Neuronal stem cell (in vitro differentiated cells): ENCODE results near the gene KLF4. TPM values are rescaled to one million over a fixed set of nuclear protein-coding genes. Genes with fewer than 3 reads are reported as not detected.

ENCODE experiments used
- DNase-seq: peaks from one replicate; pipeline ENCODE4 v3.0.0-alpha.2; 2013; ENCODE audit warnings: low spot score
- H2AFZ ChIP-seq: one replicate; pipeline ENCODE4 v1.6.1; 2013; ENCODE audit warnings: mild to moderate bottlenecking, low read length, inconsistent platforms
- H2AK5ac ChIP-seq: 2 replicates; pipeline ENCODE4 v1.6.1; 2013; ENCODE audit warnings: low read depth, mild to moderate bottlenecking, inconsistent platforms, low read length, moderate library complexity, mixed read lengths
- H2BK120ac ChIP-seq: 2 replicates; pipeline ENCODE4 v1.6.1; 2013; ENCODE audit warnings: low read depth, mild to moderate bottlenecking, inconsistent platforms, low read length, moderate library complexity, mixed read lengths
- H2BK12ac ChIP-seq: one replicate; pipeline ENCODE4 v1.6.1; 2013; ENCODE audit warnings: low read length, inconsistent platforms
- H2BK15ac ChIP-seq: 2 replicates; pipeline ENCODE4 v1.6.1; 2013; ENCODE audit warnings: mild to moderate bottlenecking, low read length, inconsistent platforms, mixed read lengths
- H2BK5ac ChIP-seq: one replicate; pipeline ENCODE4 v1.6.1; 2013; ENCODE audit warnings: inconsistent platforms, mild to moderate bottlenecking, low read length, moderate library complexity
- H3K14ac ChIP-seq: one replicate; pipeline ENCODE4 v1.6.1; 2013; ENCODE audit warnings: low read length, inconsistent platforms
- H3K18ac ChIP-seq: 2 replicates; pipeline ENCODE4 v1.6.1; 2013; ENCODE audit warnings: low read length, inconsistent platforms
- H3K23ac ChIP-seq: 2 replicates; pipeline ENCODE4 v1.6.1; 2013; ENCODE audit warnings: low read depth, mild to moderate bottlenecking, mixed read lengths, low read length, inconsistent platforms; ENCODE audit not compliant: poor library complexity
- H3K27ac ChIP-seq: replicated peaks from 3 replicates; pipeline ENCODE4 v1.5.1; 2013; ENCODE audit warnings: low read length, inconsistent platforms
- H3K27me3 ChIP-seq, 3 experiments: 2 replicates each; pipeline ENCODE4 v1.6.1; 2013; ENCODE audit warnings: low read length in 3 of 3, mild to moderate bottlenecking in 2 of 3, inconsistent platforms in 1 of 3, low read depth in 1 of 3, mixed read lengths in 1 of 3, moderate library complexity in 1 of 3; ENCODE audit not compliant: control insufficient read depth in 3 of 3, insufficient read depth in 3 of 3
- H3K36me3 ChIP-seq, 2 donors: replicated peaks in 1 of 2; 2 replicates each; pipeline ENCODE4 v1.6.1; 2013; ENCODE audit warnings: low read length in 2 of 2; ENCODE audit not compliant: control insufficient read depth in 2 of 2, insufficient read depth in 2 of 2
- H3K4ac ChIP-seq: 2 replicates; pipeline ENCODE4 v1.6.1; 2013; ENCODE audit warnings: inconsistent platforms, mild to moderate bottlenecking, low read length, moderate library complexity
- H3K4me1 ChIP-seq, 2 donors: 1 replicate in 1 of 2; 2 replicates in 1 of 2; pipeline ENCODE4 v1.6.1; 2013; ENCODE audit warnings: low read length in 2 of 2, low read depth in 1 of 2; ENCODE audit not compliant: control insufficient read depth in 2 of 2, insufficient read depth in 1 of 2
- H3K4me2 ChIP-seq: one replicate; pipeline ENCODE4 v1.6.1; 2013; ENCODE audit warnings: mild to moderate bottlenecking, low read length, inconsistent platforms; ENCODE audit not compliant: insufficient read depth, poor library complexity, severe bottlenecking
- H3K4me3 ChIP-seq, 2 donors: 2 replicates each; pipeline ENCODE4 v1.5.1; 2013; ENCODE audit warnings: low read length in 2 of 2, mild to moderate bottlenecking in 2 of 2, inconsistent platforms in 1 of 2, moderate library complexity in 1 of 2
- H3K79me1 ChIP-seq: one replicate; pipeline ENCODE4 v1.6.1; 2013; ENCODE audit warnings: low read depth, mild to moderate bottlenecking, inconsistent platforms, low read length, moderate library complexity
- H3K9ac ChIP-seq: one replicate; pipeline ENCODE4 v1.6.1; 2013; ENCODE audit warnings: mild to moderate bottlenecking, low read depth, low read length, inconsistent platforms; ENCODE audit not compliant: poor library complexity
- H3K9me3 ChIP-seq, 2 donors: replicated peaks in 1 of 2; 2 replicates each; pipeline versions ENCODE3 to v1.6.1; 2013; ENCODE audit warnings: low read length in 2 of 2, mild to moderate bottlenecking in 2 of 2, inconsistent platforms in 1 of 2, low read depth in 1 of 2, mixed read lengths in 1 of 2, moderate library complexity in 1 of 2; ENCODE audit not compliant: control insufficient read depth in 2 of 2, insufficient read depth in 1 of 2
- H4K8ac ChIP-seq: one replicate; pipeline ENCODE4 v1.6.1; 2013; ENCODE audit warnings: low read depth, mild to moderate bottlenecking, inconsistent platforms, low read length, moderate library complexity
- H4K91ac ChIP-seq: one replicate; pipeline ENCODE4 v1.6.1; 2013; ENCODE audit warnings: low read length, low read depth, mild to moderate bottlenecking, inconsistent platforms; ENCODE audit not compliant: poor library complexity
- WGBS, 2 donors: extraction: QIAGEN DNeasy Blood & Tissue Kit; methylation state at CpG; one replicate each; pipeline ENCODE4 v1.1.7; 2013; ENCODE audit warnings: missing lambda C conversion rate in 2 of 2, mixed read lengths in 1 of 2; ENCODE audit not compliant: insufficient read length in 2 of 2, insufficient replicate concordance in 1 of 2; ENCODE audit errors: extremely low coverage in 2 of 2; 5-methylcytosine and 5-hydroxymethylcytosine counted together
- small RNA-seq: library from polyadenylated mRNA; stranded (forward); fragments of <200 nt; extraction: miRNeasy Mini kit (QIAGEN cat#:217004); gene quantifications from one replicate; pipeline ENCODE3, GENCODE V24; 2013; ENCODE audit not compliant: insufficient read depth

The KLF4 gene

DNA sequence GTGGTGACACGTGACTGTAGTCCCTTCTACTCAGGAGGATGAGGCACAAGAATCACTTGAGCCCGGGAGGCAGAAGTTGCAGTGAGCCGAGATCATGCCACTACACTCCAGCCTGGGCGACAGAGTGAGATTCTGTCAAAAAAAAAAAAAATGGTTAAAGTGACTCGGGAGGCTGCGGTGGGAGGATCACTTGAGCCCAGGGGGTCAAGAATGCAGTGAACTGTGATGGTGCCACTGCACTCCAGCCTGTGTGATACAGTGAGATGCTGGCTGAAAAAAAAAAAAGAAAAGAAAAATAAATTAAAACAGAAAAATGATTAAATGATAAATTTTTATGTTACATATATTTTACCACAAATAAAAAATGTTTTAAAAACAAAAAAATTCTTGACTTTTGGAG is 51.9 kb downstream of the KLF4 start:
- WGBS, 2 donors = no CpG with 5 or more reads among the region's 6 CpGs
- Histone ChIP-seq H2BK15ac (no peak overlapping the region), H3K9me3 (no peaks in the 10 kb centered on the region), H2AK5ac (no peak overlapping the region), H3K4me2 (no peak overlapping the region), H2AFZ (no peak overlapping the region), H3K9ac (no peak overlapping the region), H2BK120ac (no peak overlapping the region), H3K4me1 (peaks cover 0 to 8% of the 10 kb centered on the region in 2 donors), H3K4ac (no peak overlapping the region), H4K8ac (no peak overlapping the region), H3K27me3 (peaks cover 0 to 4% (median 0%) of the 10 kb centered on the region in 3 experiments), H3K14ac (no peak overlapping the region), H3K27ac (no peak overlapping the region), H2BK12ac (no peak overlapping the region), H3K79me1 (no peaks in the 10 kb centered on the region), H3K36me3 (no peaks in the 10 kb centered on the region), H3K4me3 (no peak overlapping the region), H2BK5ac (no peak overlapping the region), H3K18ac (no peak overlapping the region), H4K91ac (no peak overlapping the region), H3K23ac (no peak overlapping the region)
- DNase-seq = no peak

- H3K36me3 ChIP-seq = no peaks in the 10 kb centered on the region
- peaks cover 0 to 4% (median 0%) of the 10 kb centered on the region in 3 experiments for H3K27me3 ChIP-seq
- no peak overlapping the region for H2BK120ac ChIP-seq
- no peak overlapping the region for H2AK5ac ChIP-seq
- no peak overlapping the region for H4K8ac ChIP-seq
- H3K4me1 ChIP-seq = peaks cover 0 to 7% of the 10 kb centered on the region in 2 donors
- H3K9me3 ChIP-seq = no peaks in the 10 kb centered on the region
- H3K18ac ChIP-seq = no peak overlapping the region
- no peaks in the 10 kb centered on the region for H3K79me1 ChIP-seq
- H3K27ac ChIP-seq = no peak overlapping the region
- H2BK15ac ChIP-seq = no peak overlapping the region
- H3K14ac ChIP-seq = no peak overlapping the region
- no peak for DNase-seq
- no peak overlapping the region for H3K9ac ChIP-seq
- no peak overlapping the region for H2BK5ac ChIP-seq
- H2BK12ac ChIP-seq = no peak overlapping the region
- H3K4me3 ChIP-seq = no peak overlapping the region
- no peak overlapping the region for H2AFZ ChIP-seq
- no peak overlapping the region for H3K4ac ChIP-seq
- no peak overlapping the region for H3K23ac ChIP-seq
- H4K91ac ChIP-seq = no peak overlapping the region
- no CpG with 5 or more reads among the region's 1 CpG for WGBS, 2 donors
- no peak overlapping the region for H3K4me2 ChIP-seq
Measured at GRCh38 chr9:107435415-107435814, 54.2 kb downstream of the KLF4 start.

Small RNA genes within 50 kb of the gene (small RNA-seq; reads per million reads assigned to genes)
- not detected for gene HMGN2P32
- not detected for gene RNU6-492P
